ENCODE results near the gene LAMTOR5. TPM values are rescaled to one million over a fixed set of nuclear protein-coding genes. Genes with fewer than 3 reads are reported as not detected.
A peak's percentile ranks its signal among the peaks of the same experiment; 100 is the strongest.

The LAMTOR5 gene
- total and polyA plus RNA-seq, 10 of the 15 experiments (the other 5 are each of a cell fraction or from before 2014, with no cell fraction given) = 64.1 to 613 (median 315) TPM

GRCh38 chr1:110412576-110412975 lies 5.1 kb upstream of the LAMTOR5 start (continued):
- TF ChIP-seq, protein P1, sequence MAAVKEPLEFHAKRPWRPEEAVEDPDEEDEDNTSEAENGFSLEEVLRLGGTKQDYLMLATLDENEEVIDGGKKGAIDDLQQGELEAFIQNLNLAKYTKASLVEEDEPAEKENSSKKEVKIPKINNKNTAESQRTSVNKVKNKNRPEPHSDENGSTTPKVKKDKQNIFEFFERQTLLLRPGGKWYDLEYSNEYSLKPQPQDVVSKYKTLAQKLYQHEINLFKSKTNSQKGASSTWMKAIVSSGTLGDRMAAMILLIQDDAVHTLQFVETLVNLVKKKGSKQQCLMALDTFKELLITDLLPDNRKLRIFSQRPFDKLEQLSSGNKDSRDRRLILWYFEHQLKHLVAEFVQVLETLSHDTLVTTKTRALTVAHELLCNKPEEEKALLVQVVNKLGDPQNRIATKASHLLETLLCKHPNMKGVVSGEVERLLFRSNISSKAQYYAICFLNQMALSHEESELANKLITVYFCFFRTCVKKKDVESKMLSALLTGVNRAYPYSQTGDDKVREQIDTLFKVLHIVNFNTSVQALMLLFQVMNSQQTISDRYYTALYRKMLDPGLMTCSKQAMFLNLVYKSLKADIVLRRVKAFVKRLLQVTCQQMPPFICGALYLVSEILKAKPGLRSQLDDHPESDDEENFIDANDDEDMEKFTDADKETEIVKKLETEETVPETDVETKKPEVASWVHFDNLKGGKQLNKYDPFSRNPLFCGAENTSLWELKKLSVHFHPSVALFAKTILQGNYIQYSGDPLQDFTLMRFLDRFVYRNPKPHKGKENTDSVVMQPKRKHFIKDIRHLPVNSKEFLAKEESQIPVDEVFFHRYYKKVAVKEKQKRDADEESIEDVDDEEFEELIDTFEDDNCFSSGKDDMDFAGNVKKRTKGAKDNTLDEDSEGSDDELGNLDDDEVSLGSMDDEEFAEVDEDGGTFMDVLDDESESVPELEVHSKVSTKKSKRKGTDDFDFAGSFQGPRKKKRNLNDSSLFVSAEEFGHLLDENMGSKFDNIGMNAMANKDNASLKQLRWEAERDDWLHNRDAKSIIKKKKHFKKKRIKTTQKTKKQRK (IDR thresholded peaks at IDR 0.05; ENCODE audit: low read depth, low read length) = no peak
- TF ChIP-seq, protein P2, sequence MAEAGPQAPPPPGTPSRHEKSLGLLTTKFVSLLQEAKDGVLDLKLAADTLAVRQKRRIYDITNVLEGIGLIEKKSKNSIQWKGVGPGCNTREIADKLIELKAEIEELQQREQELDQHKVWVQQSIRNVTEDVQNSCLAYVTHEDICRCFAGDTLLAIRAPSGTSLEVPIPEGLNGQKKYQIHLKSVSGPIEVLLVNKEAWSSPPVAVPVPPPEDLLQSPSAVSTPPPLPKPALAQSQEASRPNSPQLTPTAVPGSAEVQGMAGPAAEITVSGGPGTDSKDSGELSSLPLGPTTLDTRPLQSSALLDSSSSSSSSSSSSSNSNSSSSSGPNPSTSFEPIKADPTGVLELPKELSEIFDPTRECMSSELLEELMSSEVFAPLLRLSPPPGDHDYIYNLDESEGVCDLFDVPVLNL (IDR thresholded peaks at IDR 0.05; ENCODE audit: low read depth, low read length) = no peak
- TF ChIP-seq, protein P3, sequence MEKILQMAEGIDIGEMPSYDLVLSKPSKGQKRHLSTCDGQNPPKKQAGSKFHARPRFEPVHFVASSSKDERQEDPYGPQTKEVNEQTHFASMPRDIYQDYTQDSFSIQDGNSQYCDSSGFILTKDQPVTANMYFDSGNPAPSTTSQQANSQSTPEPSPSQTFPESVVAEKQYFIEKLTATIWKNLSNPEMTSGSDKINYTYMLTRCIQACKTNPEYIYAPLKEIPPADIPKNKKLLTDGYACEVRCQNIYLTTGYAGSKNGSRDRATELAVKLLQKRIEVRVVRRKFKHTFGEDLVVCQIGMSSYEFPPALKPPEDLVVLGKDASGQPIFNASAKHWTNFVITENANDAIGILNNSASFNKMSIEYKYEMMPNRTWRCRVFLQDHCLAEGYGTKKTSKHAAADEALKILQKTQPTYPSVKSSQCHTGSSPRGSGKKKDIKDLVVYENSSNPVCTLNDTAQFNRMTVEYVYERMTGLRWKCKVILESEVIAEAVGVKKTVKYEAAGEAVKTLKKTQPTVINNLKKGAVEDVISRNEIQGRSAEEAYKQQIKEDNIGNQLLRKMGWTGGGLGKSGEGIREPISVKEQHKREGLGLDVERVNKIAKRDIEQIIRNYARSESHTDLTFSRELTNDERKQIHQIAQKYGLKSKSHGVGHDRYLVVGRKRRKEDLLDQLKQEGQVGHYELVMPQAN (conservative IDR thresholded peaks at IDR 0.05) = no peak
- no peak for TF ChIP-seq SIN3A (IDR thresholded peaks at IDR 0.05; ENCODE audit: low read depth, low read length)
- TF ChIP-seq, protein P4, sequence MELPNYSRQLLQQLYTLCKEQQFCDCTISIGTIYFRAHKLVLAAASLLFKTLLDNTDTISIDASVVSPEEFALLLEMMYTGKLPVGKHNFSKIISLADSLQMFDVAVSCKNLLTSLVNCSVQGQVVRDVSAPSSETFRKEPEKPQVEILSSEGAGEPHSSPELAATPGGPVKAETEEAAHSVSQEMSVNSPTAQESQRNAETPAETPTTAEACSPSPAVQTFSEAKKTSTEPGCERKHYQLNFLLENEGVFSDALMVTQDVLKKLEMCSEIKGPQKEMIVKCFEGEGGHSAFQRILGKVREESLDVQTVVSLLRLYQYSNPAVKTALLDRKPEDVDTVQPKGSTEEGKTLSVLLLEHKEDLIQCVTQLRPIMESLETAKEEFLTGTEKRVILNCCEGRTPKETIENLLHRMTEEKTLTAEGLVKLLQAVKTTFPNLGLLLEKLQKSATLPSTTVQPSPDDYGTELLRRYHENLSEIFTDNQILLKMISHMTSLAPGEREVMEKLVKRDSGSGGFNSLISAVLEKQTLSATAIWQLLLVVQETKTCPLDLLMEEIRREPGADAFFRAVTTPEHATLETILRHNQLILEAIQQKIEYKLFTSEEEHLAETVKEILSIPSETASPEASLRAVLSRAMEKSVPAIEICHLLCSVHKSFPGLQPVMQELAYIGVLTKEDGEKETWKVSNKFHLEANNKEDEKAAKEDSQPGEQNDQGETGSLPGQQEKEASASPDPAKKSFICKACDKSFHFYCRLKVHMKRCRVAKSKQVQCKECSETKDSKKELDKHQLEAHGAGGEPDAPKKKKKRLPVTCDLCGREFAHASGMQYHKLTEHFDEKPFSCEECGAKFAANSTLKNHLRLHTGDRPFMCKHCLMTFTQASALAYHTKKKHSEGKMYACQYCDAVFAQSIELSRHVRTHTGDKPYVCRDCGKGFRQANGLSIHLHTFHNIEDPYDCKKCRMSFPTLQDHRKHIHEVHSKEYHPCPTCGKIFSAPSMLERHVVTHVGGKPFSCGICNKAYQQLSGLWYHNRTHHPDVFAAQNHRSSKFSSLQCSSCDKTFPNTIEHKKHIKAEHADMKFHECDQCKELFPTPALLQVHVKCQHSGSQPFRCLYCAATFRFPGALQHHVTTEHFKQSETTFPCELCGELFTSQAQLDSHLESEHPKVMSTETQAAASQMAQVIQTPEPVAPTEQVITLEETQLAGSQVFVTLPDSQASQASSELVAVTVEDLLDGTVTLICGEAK (IDR thresholded peaks at IDR 0.05; ENCODE audit: borderline replicate concordance) = no peak
- peak; percentile 56; the same call in 1 of the 2 replicates for TF ChIP-seq SMARCA5 (IDR thresholded peaks at IDR 0.05)
- no peak for TF ChIP-seq NFIC (IDR thresholded peaks at IDR 0.05; ENCODE audit: low read depth, low read length)
- no peak for TF ChIP-seq SREBF1 (IDR thresholded peaks at IDR 0.05; ENCODE audit: low read length)
- TF ChIP-seq YY1 (IDR thresholded peaks at IDR 0.05; ENCODE audit: low read depth, low read length) = peak; percentile 49; the same call in 1 of the 2 replicates
- TF ChIP-seq BCL3 (IDR thresholded peaks at IDR 0.05; ENCODE audit: borderline replicate concordance, insufficient read depth, low read depth, low read length, poor library complexity, severe bottlenecking) = no peak
- TF ChIP-seq ZBTB33 (IDR thresholded peaks at IDR 0.05) = no peak
- no peak for TF ChIP-seq MEF2B (IDR thresholded peaks at IDR 0.05; ENCODE audit: partially characterized antibody, poor library complexity, severe bottlenecking)
